ENCODE results near the gene LEMD1. TPM values are rescaled to one million over a fixed set of nuclear protein-coding genes. Genes with fewer than 3 reads are reported as not detected.

The LEMD1 gene
- total RNA-seq, 4 donors from 2014 or later: not detected

- TF ChIP-seq POLR2A (IDR thresholded peaks at IDR 0.05) (no peak), CTCF (IDR thresholded peaks at IDR 0.05) (no peak)
- no peak for DNase-seq (ENCODE audit: low spot score in 2 of 2)
- 36 to 40% methylated on average over 5 of the region's 5 CpGs for WGBS, 2 donors
Observed at GRCh38 chr1:205451202-205451601, 29.3 kb upstream of the LEMD1 start.

DNA sequence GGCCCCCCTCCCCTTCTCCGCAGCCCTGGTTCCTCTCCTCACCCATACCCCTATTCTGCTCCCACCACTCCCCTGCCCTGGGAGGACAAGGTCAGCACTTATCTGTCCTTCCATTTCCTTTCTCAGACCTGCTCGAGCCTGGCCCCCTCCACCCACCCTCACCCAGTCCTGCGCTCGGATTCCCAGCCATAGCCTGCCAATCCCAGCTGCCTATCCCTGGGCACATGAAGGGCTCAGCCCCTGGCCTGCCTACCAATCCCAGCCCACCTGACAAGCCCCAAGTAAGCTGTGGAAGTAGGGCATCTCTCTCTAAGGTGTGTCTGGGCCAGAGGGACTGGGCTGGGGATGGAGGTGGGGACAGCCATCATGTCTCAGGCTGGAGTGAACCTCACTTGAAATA lies 28.6 kb upstream of the LEMD1 start:
- H3K27ac ChIP-seq: no peak overlapping the region
- no peaks in the 10 kb centered on the region for H3K36me3 ChIP-seq
- TF ChIP-seq POLR2A (IDR thresholded peaks at IDR 0.05) (no peak), EP300 (IDR thresholded peaks at IDR 0.05) (no peak), CTCF (IDR thresholded peaks at IDR 0.05) (no peak)
- H3K4me1 ChIP-seq: peaks cover 0 to 16% (median 4%) of the 10 kb centered on the region in 4 donors
- no peaks in the 10 kb centered on the region for H3K9me3 ChIP-seq
- 55 to 58% methylated on average over 4 of the region's 4 CpGs for WGBS, 2 donors
- no peak overlapping the region for H3K4me3 ChIP-seq
- peaks cover 2 to 72% of the 10 kb centered on the region in 2 donors for H3K27me3 ChIP-seq
- DNase-seq (ENCODE audit: low spot score in 2 of 2): no peak

More at GRCh38 chr1:205451202-205451601, 29.3 kb upstream of the LEMD1 start:
- Histone ChIP-seq H3K27me3 (peaks cover 4 to 80% of the 10 kb centered on the region in 2 donors), H3K4me1 (peaks cover 0 to 24% (median 8%) of the 10 kb centered on the region in 4 donors), H3K27ac (no peak overlapping the region), H3K4me3 (no peak overlapping the region), H3K36me3 (no peaks in the 10 kb centered on the region), H3K9me3 (no peaks in the 10 kb centered on the region)

GRCh38 chr1:205449750-205450443 lies 28.0 kb upstream of the LEMD1 start:
- no peaks in the 10 kb centered on the region for H3K9me3 ChIP-seq
- WGBS, 2 donors: 23 to 32% methylated on average over 17 to 18 of the region's 18 CpGs
- TF ChIP-seq POLR2A (IDR thresholded peaks at IDR 0.05) (no peak), CTCF (IDR thresholded peaks at IDR 0.05) (no peak), EP300 (IDR thresholded peaks at IDR 0.05) (no peak)
- H3K36me3 ChIP-seq: no peaks in the 10 kb centered on the region
- peaks cover 0 to 67% of the 10 kb centered on the region in 2 donors for H3K27me3 ChIP-seq
- no peak overlapping the region for H3K4me3 ChIP-seq
- H3K4me1 ChIP-seq: peaks cover 0 to 12% (median 2%) of the 10 kb centered on the region in 4 donors
- no peak overlapping the region for H3K27ac ChIP-seq
- DNase-seq (ENCODE audit: low spot score in 2 of 2): no peak

GRCh38 chr1:205449254-205449749 lies 27.4 kb upstream of the LEMD1 start:
- no peak overlapping the region for H3K4me3 ChIP-seq

More at GRCh38 chr1:205449254-205449749, 27.4 kb upstream of the LEMD1 start:
- no peak for DNase-seq (ENCODE audit: low spot score in 2 of 2)
- peaks cover 0 to 18% (median 2%) of the 10 kb centered on the region in 4 donors for H3K4me1 ChIP-seq
- H3K27ac ChIP-seq: no peak overlapping the region
- H3K27me3 ChIP-seq: peaks cover 0 to 61% of the 10 kb centered on the region in 2 donors
- H3K9me3 ChIP-seq: no peaks in the 10 kb centered on the region
- TF ChIP-seq CTCF (IDR thresholded peaks at IDR 0.05) (no peak), EP300 (IDR thresholded peaks at IDR 0.05) (no peak), POLR2A (IDR thresholded peaks at IDR 0.05) (no peak)
- 78 to 84% methylated on average over 4 of the region's 4 CpGs for WGBS, 2 donors
- H3K36me3 ChIP-seq: no peaks in the 10 kb centered on the region
